ENCODE measurements around the gene PTOV1. TPM values are rescaled to one million over a fixed set of nuclear protein-coding genes. Genes with fewer than 3 reads are reported as not detected.

The PTOV1 gene
- total and polyA plus RNA-seq, 10 of the 15 experiments (the other 5 are each of a cell fraction or from before 2014, with no cell fraction given), result 3.2 to 83.5 (median 22.3) TPM

- Histone ChIP-seq H3K27me3 (replicated peaks in 1 of 2; ENCODE audit: control insufficient read depth in 2 of 2, insufficient read depth in 2 of 2, low read length in 1 of 2) (no peaks in the 10 kb centered on the region), H3K27ac (ENCODE audit: control insufficient read depth, insufficient read depth) (no peak overlapping the region), H3K4me3 (no peak overlapping the region), H3K9me3 (replicated peaks; ENCODE audit: control insufficient read depth, insufficient read depth, low read length) (no peaks in the 10 kb centered on the region), H3K9ac (ENCODE audit: control insufficient read depth, insufficient read depth, low read length) (no peak overlapping the region), H3K4me1 (ENCODE audit: control insufficient read depth, insufficient read depth, low read length) (no peaks in the 10 kb centered on the region), H3K79me2 (ENCODE audit: control insufficient read depth, insufficient read depth, low read length) (no peaks in the 10 kb centered on the region), H3K36me3 (ENCODE audit: control insufficient read depth in 2 of 2, insufficient read depth in 2 of 2, low read length in 1 of 2) (peaks cover 17 to 36% of the 10 kb centered on the region in 2 experiments), H3K4me2 (ENCODE audit: control insufficient read depth, insufficient read depth) (no peak overlapping the region), H2AFZ (ENCODE audit: control insufficient read depth, low read depth, low read length) (no peak overlapping the region), H4K20me1 (ENCODE audit: control insufficient read depth, insufficient read depth) (no peaks in the 10 kb centered on the region)
- TF ChIP-seq ATF7 (IDR thresholded peaks at IDR 0.05; ENCODE audit: low read depth) (no peak), ZNF384 (IDR thresholded peaks at IDR 0.05; ENCODE audit: borderline replicate concordance, low read depth, low read length) (no peak), ZNF207 (IDR thresholded peaks at IDR 0.05; ENCODE audit: borderline replicate concordance) (no peak), ZNF274 (IDR thresholded peaks at IDR 0.05; ENCODE audit: insufficient read depth, insufficient read length) (no peak), RCOR1 (conservative IDR thresholded peaks at IDR 0.05; ENCODE audit: low read depth, low read length) (no peak), NKRF (conservative IDR thresholded peaks at IDR 0.05) (no peak), EGR1 (IDR thresholded peaks at IDR 0.05; ENCODE audit: borderline replicate concordance in 1 of 2, low read depth in 2 of 2, low read length in 2 of 2) (no peak), ZNF592 (IDR thresholded peaks at IDR 0.05) (no peak), RUNX3 (IDR thresholded peaks at IDR 0.05; ENCODE audit: low read length) (no peak), PML (IDR thresholded peaks at IDR 0.05; ENCODE audit: low read length) (no peak), IKZF1 (conservative IDR thresholded peaks at IDR 0.05) (no peak)
- WGBS (ENCODE audit: insufficient coverage, insufficient replicate concordance, low lambda C conversion rate, missing lambda C conversion rate), result 84% methylated on average over 9 of the region's 9 CpGs
- DNase-seq (ENCODE audit: low read depth, low spot score) (no peak), FAIRE-seq (no peak), ATAC-seq (no peak)
- BruUV-seq (replicated peaks), result no TSS peak
- RAD21 ChIA-PET (ENCODE audit: unreplicated experiment), result no interaction called here
- CTCF ChIA-PET, result no interaction called here
- intact Hi-C loops (cut with micrococcal nuclease; ENCODE audit: unreplicated experiment) (no loop called here), in situ Hi-C loops (cut with MboI) (no loop called here)
- POLR2A ChIA-PET, result no interaction called here
- SMC1A ChIA-PET (ENCODE audit: uncharacterized antibody, unreplicated experiment), result no interaction called here
Measured at GRCh38 chr19:49832556-49832955, 18.4 kb upstream of the PTOV1 start.

Data from GM12878 (cell line).